WTC11 (cell line): Measurements from ENCODE around the gene SMG1.

Experiments used
- TF ChIP-seq, protein P1 (sequence below): fragments of 250-450 bp; sonication (Bioruptor Pico); IDR thresholded peaks from 2 replicates; pipeline ENCODE4 v1.9.0; 2021; ENCODE audit warnings: mild to moderate bottlenecking
- TF ChIP-seq, protein P2 (sequence below): sonication (generic); formaldehyde crosslinking; IDR thresholded peaks from 2 replicates; pipeline ENCODE4 v1.8.1; 2022; ENCODE audit warnings: low read depth, missing genetic modification reagents, borderline replicate concordance

DNA sequence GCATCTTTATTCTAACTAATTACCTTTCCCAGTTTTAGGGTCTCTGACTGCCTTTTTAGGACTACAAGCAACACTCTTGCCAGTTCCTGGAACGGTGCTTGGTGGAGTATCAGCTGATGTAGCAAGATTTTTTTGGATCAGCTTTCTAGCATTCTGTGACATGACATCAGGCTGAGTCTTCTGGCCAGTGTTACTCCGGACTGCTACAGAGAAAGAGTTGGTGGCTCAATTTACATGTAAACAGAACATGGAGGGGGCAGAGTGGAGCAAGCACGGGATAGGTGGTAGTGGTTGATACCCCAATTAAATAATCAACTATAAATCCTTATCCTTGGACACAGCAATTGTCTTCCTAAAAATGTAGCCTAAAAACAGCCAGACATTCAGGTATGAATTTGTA, 114.3 kb downstream of the SMG1 start:
- TF ChIP-seq, protein P1, sequence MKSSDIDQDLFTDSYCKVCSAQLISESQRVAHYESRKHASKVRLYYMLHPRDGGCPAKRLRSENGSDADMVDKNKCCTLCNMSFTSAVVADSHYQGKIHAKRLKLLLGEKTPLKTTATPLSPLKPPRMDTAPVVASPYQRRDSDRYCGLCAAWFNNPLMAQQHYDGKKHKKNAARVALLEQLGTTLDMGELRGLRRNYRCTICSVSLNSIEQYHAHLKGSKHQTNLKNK (CRISPR knock-in tag), result no peak
- TF ChIP-seq, protein P2, sequence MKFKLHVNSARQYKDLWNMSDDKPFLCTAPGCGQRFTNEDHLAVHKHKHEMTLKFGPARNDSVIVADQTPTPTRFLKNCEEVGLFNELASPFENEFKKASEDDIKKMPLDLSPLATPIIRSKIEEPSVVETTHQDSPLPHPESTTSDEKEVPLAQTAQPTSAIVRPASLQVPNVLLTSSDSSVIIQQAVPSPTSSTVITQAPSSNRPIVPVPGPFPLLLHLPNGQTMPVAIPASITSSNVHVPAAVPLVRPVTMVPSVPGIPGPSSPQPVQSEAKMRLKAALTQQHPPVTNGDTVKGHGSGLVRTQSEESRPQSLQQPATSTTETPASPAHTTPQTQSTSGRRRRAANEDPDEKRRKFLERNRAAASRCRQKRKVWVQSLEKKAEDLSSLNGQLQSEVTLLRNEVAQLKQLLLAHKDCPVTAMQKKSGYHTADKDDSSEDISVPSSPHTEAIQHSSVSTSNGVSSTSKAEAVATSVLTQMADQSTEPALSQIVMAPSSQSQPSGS, result no peak
